Measurements from ENCODE around the gene ARHGAP24.
"Not testable (repeated sequence)": the region's sequence is repeated elsewhere in the genome, so short reads cannot be mapped to it uniquely, and the experiment has no call there.

The ARHGAP24 gene

GRCh38 chr4:85518526-85518925 lies 43.6 kb downstream of the ARHGAP24 start:
- not testable (repeated sequence) for DNase-seq (ENCODE audit: low read depth)

DNA sequence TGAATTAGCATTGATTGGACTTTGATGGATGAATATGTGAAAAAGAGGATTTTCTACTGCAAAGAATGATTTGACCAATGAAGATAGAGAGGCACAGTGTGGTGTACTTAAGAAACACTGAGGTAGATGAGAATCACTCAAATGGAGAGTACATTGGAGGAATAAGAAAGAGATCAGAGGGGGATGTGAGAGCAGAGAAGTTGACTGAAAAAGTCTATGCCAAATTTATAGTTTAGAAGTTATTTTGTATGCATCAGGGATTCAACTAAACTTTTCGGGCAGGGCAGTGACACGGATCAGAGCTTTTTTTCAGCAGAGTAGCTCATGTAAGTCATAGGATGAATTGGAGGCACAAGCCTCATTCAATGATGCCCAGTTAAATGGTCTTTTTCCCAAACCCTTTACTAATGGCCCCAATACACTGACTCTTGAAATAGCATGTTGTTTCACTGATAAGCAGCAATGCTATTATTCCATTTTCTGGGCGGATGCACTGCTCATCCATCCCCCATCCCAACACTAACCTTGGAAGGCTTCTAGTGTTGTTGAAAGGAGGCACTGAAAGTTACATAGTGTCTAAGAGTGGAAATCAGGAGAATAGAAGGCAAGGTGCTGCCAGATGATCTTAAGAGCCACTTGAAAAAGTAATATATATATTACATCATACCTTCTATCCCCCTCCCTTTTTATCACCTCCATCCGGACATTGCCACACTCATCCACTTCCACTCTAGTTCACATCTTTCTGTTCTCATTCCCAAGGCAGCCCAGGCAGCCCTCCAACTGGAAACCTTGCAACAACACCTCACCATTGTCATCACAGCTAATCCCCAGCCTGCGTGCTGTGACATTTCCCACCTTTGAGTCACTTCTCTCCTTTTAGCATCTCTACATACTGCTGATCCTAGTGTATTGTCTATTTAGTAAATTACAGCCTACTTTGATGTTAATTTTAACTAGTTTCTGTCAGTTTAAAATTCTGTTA lies 46.1 kb downstream of the ARHGAP24 start:
- no peak for DNase-seq (ENCODE audit: low read depth)

GRCh38 chr4:85522277-85522676 lies 47.3 kb downstream of the ARHGAP24 start:
- no peak for DNase-seq (ENCODE audit: low read depth)

DNA sequence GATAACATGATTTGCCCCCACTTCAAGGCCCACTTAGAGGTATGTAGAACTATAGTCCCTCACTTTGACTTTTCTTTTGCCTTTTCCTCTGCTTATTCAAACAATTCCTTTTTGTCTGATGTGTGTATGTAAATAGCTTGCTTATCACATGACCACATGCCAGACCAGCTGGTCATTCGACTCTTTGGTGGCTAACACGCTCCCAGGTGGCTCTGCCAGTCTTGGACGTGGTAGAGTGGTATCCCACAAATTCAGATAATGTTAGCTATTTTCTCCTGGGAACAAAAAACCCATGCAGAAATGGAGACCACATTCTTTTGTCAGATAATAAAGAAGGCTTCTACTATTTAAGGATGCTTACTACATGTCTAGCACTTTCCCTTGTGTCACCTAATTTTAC lies 47.9 kb downstream of the ARHGAP24 start:
- DNase-seq (ENCODE audit: low read depth) = peak; percentile 20

GRCh38 chr4:85527815-85528214 lies 52.9 kb downstream of the ARHGAP24 start:
- no peak for DNase-seq (ENCODE audit: low read depth)

- no peak for DNase-seq (ENCODE audit: low read depth)
These were observed 56.8 kb downstream of the ARHGAP24 start for GRCh38 chr4:85531560-85532341.

DNA sequence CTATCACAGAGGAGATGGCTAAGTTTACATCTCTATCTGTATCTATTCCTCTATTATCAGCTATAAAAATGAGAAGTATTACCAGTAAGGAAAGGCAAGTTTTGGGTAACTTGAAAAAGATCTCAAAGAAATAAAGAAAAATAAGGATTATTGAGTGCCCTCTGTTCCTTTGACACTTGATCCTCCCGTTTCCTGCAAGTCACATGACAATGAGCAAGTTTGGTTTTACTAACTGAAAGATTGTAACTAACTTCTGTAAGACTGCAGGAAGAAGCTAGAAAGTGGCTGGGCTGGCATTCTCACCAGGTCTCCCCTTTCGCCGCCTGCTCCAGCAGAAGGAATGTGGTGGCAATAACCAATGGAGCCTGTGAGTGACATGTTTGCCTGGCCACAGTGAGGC lies 59.2 kb downstream of the ARHGAP24 start:
- no peak for DNase-seq (ENCODE audit: low read depth)

GRCh38 chr4:85543832-85544231 lies 68.9 kb downstream of the ARHGAP24 start:
- peak; percentile 53 for DNase-seq (ENCODE audit: low read depth)

- DNase-seq (ENCODE audit: low read depth) = no peak
These were observed 69.8 kb downstream of the ARHGAP24 start for GRCh38 chr4:85544751-85545150.

GRCh38 chr4:85548116-85548515 lies 73.2 kb downstream of the ARHGAP24 start:
- DNase-seq (ENCODE audit: low read depth) = peak; percentile 6

GRCh38 chr4:85548841-85549240 lies 73.9 kb downstream of the ARHGAP24 start:
- peak; percentile 3 for DNase-seq (ENCODE audit: low read depth)

DNA sequence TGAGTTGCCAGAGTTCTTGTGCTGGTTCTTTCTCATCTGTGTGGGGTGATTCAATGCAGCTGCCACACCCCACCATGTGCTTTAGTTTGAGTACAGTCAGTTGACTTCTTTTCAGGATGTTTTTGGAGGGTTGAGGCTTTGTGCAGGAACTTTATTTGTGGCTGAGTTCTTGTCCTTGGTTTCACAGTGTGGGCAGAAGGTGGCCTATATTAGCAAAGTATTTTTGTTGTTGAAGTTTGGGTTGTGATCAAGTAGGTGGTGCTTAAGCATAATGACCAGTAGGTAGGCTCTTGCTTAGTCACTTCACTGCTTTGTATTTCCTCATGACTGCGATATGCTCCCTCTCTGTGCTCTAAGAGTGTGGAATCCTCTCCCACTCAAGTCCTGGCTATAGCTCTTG lies 80.3 kb downstream of the ARHGAP24 start:
- DNase-seq (ENCODE audit: low read depth) = no peak

DNA sequence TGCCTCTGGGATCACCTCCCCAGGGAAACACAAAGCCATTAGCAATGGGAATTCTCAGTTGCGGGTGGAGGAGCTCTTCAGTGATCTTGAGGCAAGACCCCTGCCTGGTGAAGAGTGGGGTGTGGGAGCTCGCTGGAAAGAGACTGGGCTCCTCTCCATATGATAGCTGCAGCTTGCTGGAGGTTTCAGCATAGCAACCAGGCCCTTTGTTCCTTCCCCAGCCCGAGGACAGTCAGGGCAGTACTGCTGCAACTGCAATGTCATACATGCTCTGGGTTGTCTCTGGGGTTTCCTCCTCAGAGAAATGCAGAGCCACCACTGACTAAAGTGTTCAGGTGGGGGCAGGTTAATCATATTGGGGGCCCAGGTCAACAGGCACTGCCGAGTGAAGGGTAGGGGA lies 81.3 kb downstream of the ARHGAP24 start:
- DNase-seq (ENCODE audit: low read depth) = no peak

- no peak for DNase-seq (ENCODE audit: low read depth)
These were observed 82.3 kb downstream of the ARHGAP24 start for GRCh38 chr4:85557016-85557901.

DNA sequence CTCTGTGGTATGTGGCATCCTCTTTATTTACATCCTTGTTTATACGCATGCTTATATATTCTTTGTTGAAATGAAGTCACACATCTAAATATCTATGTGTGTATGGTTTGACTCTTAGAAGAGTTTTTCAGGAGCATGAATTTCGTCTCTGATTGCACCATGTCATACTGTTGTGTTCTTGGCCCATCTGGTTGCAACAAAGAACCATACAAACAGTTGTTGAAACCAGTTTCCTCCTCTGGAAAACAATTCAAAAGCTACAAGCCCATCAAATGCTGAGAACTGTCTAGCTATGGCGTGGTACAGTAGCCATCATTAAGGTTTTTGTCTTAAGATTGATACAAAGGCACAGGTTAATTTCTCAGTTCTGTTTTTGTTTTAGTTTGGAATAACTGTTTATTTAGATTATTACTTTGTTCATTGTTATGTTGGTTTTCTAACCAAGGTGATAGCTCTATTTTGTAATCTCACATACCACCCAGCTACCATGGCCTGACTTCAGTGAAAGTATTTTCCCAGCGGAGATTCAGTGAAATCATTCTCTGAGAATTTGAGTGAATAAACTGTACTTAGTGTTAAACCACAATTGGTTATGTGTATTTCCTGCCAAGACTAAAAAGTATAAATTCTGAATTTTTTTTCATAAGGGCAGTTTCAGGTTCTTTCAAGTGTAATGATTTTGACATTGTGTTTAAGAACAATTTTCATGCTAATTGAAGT lies 91.0 kb downstream of the ARHGAP24 start:
- DNase-seq (ENCODE audit: low read depth) = peak; percentile 52

DNA sequence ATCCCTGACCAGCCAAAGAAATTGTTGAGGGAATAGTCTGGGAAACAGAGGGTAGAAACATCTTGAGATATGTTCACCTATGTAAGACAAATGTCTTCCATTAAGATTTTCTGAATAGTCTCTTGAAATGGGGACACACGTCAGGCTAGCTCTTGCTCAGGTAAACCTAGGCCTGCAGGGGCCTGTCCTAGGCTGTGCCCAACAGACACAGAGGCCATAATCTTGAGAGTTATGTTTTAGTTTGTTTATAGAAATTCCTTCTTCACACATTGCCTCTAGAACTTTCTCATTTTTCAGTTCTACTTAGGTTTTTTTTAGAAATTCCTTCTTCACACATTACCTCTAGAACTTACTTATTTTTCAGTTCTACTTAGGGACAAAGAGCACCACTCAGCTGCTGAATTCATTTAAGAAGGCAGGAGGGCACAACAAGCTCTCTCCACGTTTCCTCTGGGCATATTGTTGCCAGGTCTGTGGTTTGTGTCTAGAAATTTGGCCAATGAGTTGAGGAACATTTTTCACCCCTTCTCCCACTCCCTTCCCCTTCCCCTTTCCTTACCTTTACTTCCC lies 94.9 kb downstream of the ARHGAP24 start:
- DNase-seq (ENCODE audit: low read depth) = no peak

GRCh38 chr4:85570388-85570787 lies 95.4 kb downstream of the ARHGAP24 start:
- DNase-seq (ENCODE audit: low read depth) = no peak

DNA sequence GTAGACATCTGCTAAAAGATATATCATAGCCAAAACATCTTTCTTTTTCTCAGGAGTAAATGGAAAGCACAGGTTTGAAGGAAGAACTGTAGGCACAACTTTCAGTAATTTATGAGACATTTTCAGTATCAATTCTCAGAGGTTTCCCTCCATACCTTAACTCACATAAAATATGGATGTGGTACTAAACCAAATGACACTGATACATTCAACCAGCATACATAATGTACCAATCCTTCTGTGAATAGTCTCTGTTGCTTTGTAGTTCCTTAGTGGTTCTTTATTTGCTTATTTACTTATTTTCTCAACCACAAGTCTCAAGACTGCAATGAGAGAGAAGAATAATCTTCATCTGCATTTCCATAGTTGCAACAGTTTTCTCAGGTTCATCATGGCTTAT lies 96.1 kb downstream of the ARHGAP24 start:
- no peak for DNase-seq (ENCODE audit: low read depth)

DNA sequence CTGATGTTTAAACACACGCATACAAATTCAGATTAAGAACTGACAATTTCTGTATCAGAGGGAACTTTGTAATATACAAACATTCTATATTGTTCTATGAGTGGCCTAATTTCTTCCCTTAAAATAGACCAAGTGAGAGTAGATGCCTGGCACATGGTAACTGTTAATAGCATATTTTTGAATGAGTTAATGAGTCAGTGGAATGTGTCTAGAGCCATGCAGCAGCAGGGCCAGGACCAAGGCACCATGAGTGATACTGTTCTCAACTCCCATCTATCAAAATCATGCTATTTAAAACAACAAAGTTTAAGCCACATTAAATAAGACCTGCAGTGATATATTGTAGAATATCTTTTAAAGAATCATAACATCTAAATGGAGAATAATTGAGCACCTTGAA lies 98.3 kb downstream of the ARHGAP24 start:
- peak; percentile 44 for DNase-seq (ENCODE audit: low read depth)

- no peak for DNase-seq (ENCODE audit: low read depth)
These were observed 102.4 kb downstream of the ARHGAP24 start for GRCh38 chr4:85577307-85577706.

- DNase-seq (ENCODE audit: low read depth) = no peak
These were observed 105.0 kb downstream of the ARHGAP24 start for GRCh38 chr4:85579942-85580341.

Data from EH (cell line).